OCI-LY7 (cell line): Measurements from ENCODE around the gene NPIPB6.

Experiments
- CTCF ChIP-seq: fragments of 200-600 bp; sonication (generic); conservative IDR thresholded peaks from 2 replicates; pipeline ENCODE4 v1.5.1; 2014; ENCODE audit warnings: mild to moderate bottlenecking, antibody characterized with exemption, low read length, moderate library complexity, mixed read lengths
- EZH2phosphoT487 ChIP-seq: fragments of 200-600 bp; sonication (generic); IDR thresholded peaks from 2 replicates; pipeline ENCODE4 v1.6.1; 2018; ENCODE audit warnings: low read depth, borderline replicate concordance, mild to moderate bottlenecking, mixed run types, antibody characterized with exemption, low read length, moderate library complexity, mixed read lengths

- TF ChIP-seq CTCF = no peak
- TF ChIP-seq EZH2phosphoT487 = no peak
Observed at GRCh38 chr16:28311913-28312312, 51.4 kb downstream of the NPIPB6 start.
